ENCODE data around the gene MFNG. TPM values are rescaled to one million over a fixed set of nuclear protein-coding genes. Genes with fewer than 3 reads are reported as not detected.

MFNG gene
- total RNA-seq, 6 donors from 2014 or later: 14.0 to 74.0 (median 45.9) TPM

DNA sequence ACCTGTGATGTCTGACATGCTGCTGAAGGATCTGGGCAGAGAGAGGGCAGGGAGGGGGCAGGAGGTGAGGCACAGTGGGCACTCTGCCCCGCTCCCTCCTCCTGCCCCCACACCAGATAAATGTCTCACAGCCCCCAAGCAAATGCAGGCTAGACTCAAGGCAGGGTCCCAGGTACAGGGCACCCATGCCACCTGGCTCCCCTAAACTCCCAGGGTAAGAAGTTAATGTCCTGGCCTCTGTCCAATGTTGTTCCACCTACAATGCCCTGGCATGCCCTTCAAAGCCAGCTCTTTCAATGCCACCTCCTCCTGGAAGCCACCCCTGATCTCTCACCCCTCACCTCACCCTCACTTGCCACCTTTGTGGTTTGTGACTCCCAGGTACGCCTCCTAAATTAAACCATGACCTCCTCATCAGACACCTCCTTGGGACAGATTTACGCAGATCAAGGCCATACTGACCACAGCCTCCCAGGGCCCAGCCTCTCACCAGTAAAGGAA is 17.0 kb upstream of the MFNG start:
- peak overlapping the region; percentile 64 to 88 (median 80) for H3K27ac ChIP-seq
- H3K4me1 ChIP-seq: peaks cover 48 to 56% (median 53%) of the 10 kb centered on the region in 4 donors

DNA sequence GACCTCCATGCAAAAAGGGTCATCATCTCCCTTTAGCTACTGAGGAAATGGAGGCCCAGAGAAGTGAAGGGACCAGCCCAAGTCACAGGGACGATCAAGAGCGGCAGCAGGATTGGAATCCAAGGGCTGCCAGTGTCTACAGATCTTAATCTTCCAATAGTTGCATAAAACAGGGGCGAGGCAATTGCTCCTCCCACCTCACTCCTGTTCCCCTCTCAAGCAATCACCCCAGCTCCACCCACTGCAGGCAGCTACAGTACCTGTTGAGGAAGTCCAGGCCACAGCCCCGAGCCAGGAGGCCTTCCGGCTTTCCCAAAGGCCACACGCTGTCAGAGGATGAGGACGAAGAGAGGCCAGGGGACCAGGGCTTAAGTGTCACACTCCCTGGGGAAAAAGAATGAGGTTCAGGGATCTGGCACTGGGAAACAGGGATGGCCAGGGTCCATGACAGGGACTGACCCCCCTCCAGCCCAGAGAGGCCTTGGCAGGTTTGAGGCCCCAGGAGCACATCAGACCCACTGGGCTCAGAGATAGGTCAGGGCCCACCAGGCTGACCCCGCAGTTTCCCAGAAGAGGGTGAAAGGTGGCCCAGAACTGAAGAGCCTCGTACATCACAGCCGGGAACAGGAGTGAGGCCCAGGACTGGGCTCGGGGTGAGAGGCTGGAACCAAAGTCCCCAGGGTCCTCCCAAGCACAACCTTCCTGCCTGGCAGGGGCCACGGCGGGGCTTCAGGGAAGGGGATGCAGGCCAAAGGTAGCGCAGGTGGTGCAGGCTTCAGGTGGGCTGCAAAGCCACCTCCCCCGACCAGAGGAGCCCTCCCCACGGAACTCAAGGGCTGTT is 16.4 kb upstream of the MFNG start:
- Histone ChIP-seq H3K27ac (peak overlapping the region; percentile 64 to 88 (median 80)), H3K4me1 (peaks cover 46 to 56% (median 51%) of the 10 kb centered on the region in 4 donors), H3K27me3 (no peaks in the 10 kb centered on the region), H3K36me3 (peaks cover 0 to 14% (median 0%) of the 10 kb centered on the region in 4 donors), H3K4me3 (no peak overlapping the region), H3K9me3 (no peaks in the 10 kb centered on the region)
- WGBS, 2 donors: 53 to 63% methylated on average over 12 to 13 of the region's 16 CpGs
- TF ChIP-seq EP300 (IDR thresholded peaks at IDR 0.05): no peak
- no peak for TF ChIP-seq POLR2AphosphoS5 (IDR thresholded peaks at IDR 0.05)
- no peak for TF ChIP-seq CTCF (IDR thresholded peaks at IDR 0.05)
- TF ChIP-seq POLR2A (IDR thresholded peaks at IDR 0.05): peak in 1 of 4 donors; percentile 41
- DNase-seq: peak in 1 of 2 donors; percentile 93
- peak; percentile 50 to 80 for ATAC-seq (ENCODE audit: low FRiP score in 2 of 2)

More for the DNA sequence above, 17.0 kb upstream of the MFNG start:
- TF ChIP-seq EP300 (IDR thresholded peaks at IDR 0.05): no peak
- TF ChIP-seq POLR2A (IDR thresholded peaks at IDR 0.05): no peak
- no peak for TF ChIP-seq CTCF (IDR thresholded peaks at IDR 0.05)
- no peak for TF ChIP-seq POLR2AphosphoS5 (IDR thresholded peaks at IDR 0.05)
- ATAC-seq (ENCODE audit: low FRiP score in 2 of 2): no peak
- DNase-seq: no peak
- Histone ChIP-seq H3K27me3 (no peaks in the 10 kb centered on the region), H3K4me3 (no peak overlapping the region), H3K36me3 (peaks cover 0 to 17% (median 0%) of the 10 kb centered on the region in 4 donors), H3K9me3 (no peaks in the 10 kb centered on the region)
- WGBS, 2 donors: 88 to 96% methylated on average over 2 to 3 of the region's 3 CpGs

- no peak for TF ChIP-seq EP300 (IDR thresholded peaks at IDR 0.05)
- TF ChIP-seq POLR2A (IDR thresholded peaks at IDR 0.05): no peak
- no peak for TF ChIP-seq CTCF (IDR thresholded peaks at IDR 0.05)
- no peak for TF ChIP-seq POLR2AphosphoS5 (IDR thresholded peaks at IDR 0.05)
- H3K36me3 ChIP-seq: peaks cover 0 to 6% (median 0%) of the 10 kb centered on the region in 4 donors
- peak; percentile 48 to 84 for ATAC-seq (ENCODE audit: low FRiP score in 2 of 2)
- H3K4me3 ChIP-seq: no peak overlapping the region
- peak overlapping the region; percentile 64 to 88 (median 80) for H3K27ac ChIP-seq
- H3K9me3 ChIP-seq: no peaks in the 10 kb centered on the region
- H3K4me1 ChIP-seq: peaks cover 46 to 56% (median 51%) of the 10 kb centered on the region in 4 donors
- peak in 1 of 2 donors; percentile 86 for DNase-seq
- 6 to 30% methylated on average over 5 to 14 of the region's 14 CpGs for WGBS, 2 donors
- H3K27me3 ChIP-seq: no peaks in the 10 kb centered on the region
These were observed 15.6 kb upstream of the MFNG start for GRCh38 chr22:37501610-37502341.

DNA sequence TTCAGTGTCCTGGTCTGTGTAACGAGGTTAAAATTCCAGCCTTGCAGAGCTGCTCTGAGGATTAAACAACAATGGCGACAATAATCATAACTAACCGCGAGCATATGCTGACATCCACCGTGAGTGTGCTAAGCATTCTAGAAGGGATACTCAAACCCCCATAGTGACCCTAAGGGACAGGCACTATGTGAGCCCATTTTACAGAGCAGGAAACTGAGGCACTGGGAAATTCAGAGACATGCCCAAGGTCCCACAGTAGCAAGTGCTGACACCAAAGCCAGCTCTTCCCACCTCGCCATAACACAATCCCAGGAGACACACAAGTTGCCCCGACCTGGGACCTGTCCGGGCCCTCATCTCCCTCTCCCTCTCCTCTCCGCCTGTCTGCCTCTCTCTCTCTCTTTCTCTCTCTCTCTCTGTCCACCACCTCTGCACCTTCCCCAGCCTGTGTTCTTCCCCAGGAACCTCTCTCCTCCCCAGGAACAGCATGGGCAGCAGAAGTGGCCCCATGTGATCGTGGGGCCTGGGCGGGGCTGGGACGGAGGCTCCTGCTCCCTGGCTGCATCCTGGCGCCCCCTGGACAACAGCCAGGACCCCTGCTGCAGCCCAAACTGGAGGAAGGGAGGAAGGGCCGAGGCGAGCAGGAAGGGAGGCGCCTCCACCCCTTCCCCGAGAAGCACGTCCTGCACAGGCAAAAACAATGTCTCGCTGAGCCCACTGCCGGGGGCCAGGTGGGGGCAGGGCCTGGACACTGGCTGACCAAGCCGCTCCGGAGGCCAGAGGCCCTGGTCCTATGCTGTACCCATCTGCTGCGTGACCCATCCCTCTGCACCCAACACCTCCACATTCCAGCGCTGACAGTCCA is 14.8 kb upstream of the MFNG start:
- Histone ChIP-seq H3K4me1 (peaks cover 46 to 56% (median 51%) of the 10 kb centered on the region in 4 donors), H3K27ac (peak overlapping the region; percentile 39 to 88 (median 80)), H3K4me3 (no peak overlapping the region), H3K36me3 (peaks cover 0 to 3% (median 0%) of the 10 kb centered on the region in 4 donors), H3K27me3 (no peaks in the 10 kb centered on the region), H3K9me3 (no peaks in the 10 kb centered on the region)
- DNase-seq (peak in 1 of 2 donors; percentile 61), ATAC-seq (ENCODE audit: low FRiP score in 2 of 2) (peak in 1 of 2 donors; percentile 5)
- 42 to 51% methylated on average over 18 to 22 of the region's 24 CpGs for WGBS, 2 donors
- peak in 1 of 2 donors; percentile 2 for TF ChIP-seq POLR2AphosphoS5 (IDR thresholded peaks at IDR 0.05)
- no peak for TF ChIP-seq CTCF (IDR thresholded peaks at IDR 0.05)

Measured in upper lobe of left lung (tissue), 6 donors.